WTC11 (cell line): ENCODE measurements around the gene CDCP1. TPM values are rescaled to one million over a fixed set of nuclear protein-coding genes. Genes with fewer than 3 reads are reported as not detected.

Source experiments
- ATAC-seq: fragments of 200-7000 bp; cut with Tn5 transposase; 2 replicates; pipeline ENCODE4 v1.10.0; 2021; ENCODE audit warnings: mild to moderate bottlenecking, moderate library complexity
- CTCF ChIA-PET: fragments of 300-600 bp; sonication (Branson Sonifier 250); formaldehyde crosslinking; loops from one replicate; lab custom pipeline; 2021; ENCODE audit warnings: antibody characterized with exemption; lab: Charles Lee
- POLR2A ChIA-PET: fragments of 350-600 bp; sonication (Branson Sonifier 250); formaldehyde crosslinking; loops from one replicate; lab custom pipeline; 2021; ENCODE audit warnings: antibody characterized with exemption; lab: Charles Lee
- DNase-seq: peaks from one replicate; pipeline ENCODE4 v3.0.0; 2021; ENCODE audit warnings: low spot score
- H3K27ac Mint-ChIP-seq: 2 replicates; pipeline ENCODE4 v1.8.0; 2021; ENCODE audit warnings: mixed read lengths
- H3K27me3 Mint-ChIP-seq: 2 replicates; pipeline ENCODE4 v1.8.0; 2021; ENCODE audit warnings: low read depth, mild to moderate bottlenecking, moderate library complexity, mixed read lengths
- H3K36me3 Mint-ChIP-seq: 2 replicates; pipeline ENCODE4 v1.8.0; 2021; ENCODE audit warnings: mixed read lengths
- H3K4me1 Mint-ChIP-seq: 2 replicates; pipeline ENCODE4 v1.8.0; 2022; ENCODE audit warnings: mixed read lengths
- H3K4me3 Mint-ChIP-seq: 2 replicates; pipeline ENCODE4 v1.8.0; 2021; ENCODE audit warnings: mild to moderate bottlenecking, moderate library complexity, mixed read lengths
- H3K9me3 Mint-ChIP-seq: 2 replicates; pipeline ENCODE4 v1.8.0; 2021; ENCODE audit warnings: mixed read lengths
- ARID4B ChIP-seq: sonication (generic); formaldehyde crosslinking; IDR thresholded peaks from 2 replicates; pipeline ENCODE4 v1.8.0; 2023; ENCODE audit warnings: missing genetic modification reagents, mild to moderate bottlenecking, borderline replicate concordance
- ATF2 ChIP-seq: sonication (generic); formaldehyde crosslinking; IDR thresholded peaks from 2 replicates; pipeline ENCODE4 v1.8.1; 2022; ENCODE audit warnings: low read depth, missing genetic modification reagents, borderline replicate concordance
- CBFB ChIP-seq: sonication (generic); formaldehyde crosslinking; IDR thresholded peaks from 2 replicates; pipeline ENCODE4 v1.8.1; 2022; ENCODE audit warnings: mild to moderate bottlenecking, low read depth, missing genetic modification reagents
- CREB1 ChIP-seq: sonication (generic); formaldehyde crosslinking; IDR thresholded peaks from 2 replicates; pipeline ENCODE4 v1.8.0; 2023; ENCODE audit warnings: mild to moderate bottlenecking, missing genetic modification reagents
- ELF4 ChIP-seq: sonication (generic); formaldehyde crosslinking; IDR thresholded peaks from 2 replicates; pipeline ENCODE4 v1.8.1; 2022; ENCODE audit warnings: low read depth, mild to moderate bottlenecking, moderate library complexity, missing genetic modification reagents
- GABPB1 ChIP-seq: sonication (generic); formaldehyde crosslinking; IDR thresholded peaks from 2 replicates; pipeline ENCODE4 v1.8.1; 2023; ENCODE audit warnings: mild to moderate bottlenecking, missing genetic modification reagents
- HMGA2 ChIP-seq: fragments of 250-450 bp; sonication (Bioruptor Pico); IDR thresholded peaks from 2 replicates; pipeline ENCODE4 v1.4.0; 2021; ENCODE audit warnings: mild to moderate bottlenecking, moderate library complexity
- KAT7 ChIP-seq: sonication (generic); formaldehyde crosslinking; IDR thresholded peaks from 2 replicates; pipeline ENCODE4 v1.8.1; 2023; ENCODE audit warnings: missing genetic modification reagents, mild to moderate bottlenecking, borderline replicate concordance
- NFATC4 ChIP-seq: fragments of 250-450 bp; sonication (Bioruptor Pico); IDR thresholded peaks from 2 replicates; pipeline ENCODE4 v1.9.0; 2021; ENCODE audit warnings: mild to moderate bottlenecking
- NFE2L1 ChIP-seq: sonication (generic); formaldehyde crosslinking; IDR thresholded peaks from 2 replicates; pipeline ENCODE4 v1.8.1; 2023; ENCODE audit warnings: missing genetic modification reagents
- NR1H2 ChIP-seq: sonication (generic); formaldehyde crosslinking; IDR thresholded peaks from 2 replicates; pipeline ENCODE4 v1.9.0; 2021; ENCODE audit warnings: mild to moderate bottlenecking, moderate library complexity, missing genetic modification reagents
- PRDM15 ChIP-seq: sonication (generic); formaldehyde crosslinking; IDR thresholded peaks from 2 replicates; pipeline ENCODE4 v1.8.0; 2022; ENCODE audit warnings: missing genetic modification reagents
- RELA ChIP-seq: sonication (generic); formaldehyde crosslinking; IDR thresholded peaks from 2 replicates; pipeline ENCODE4 v1.8.1; 2022; ENCODE audit warnings: missing genetic modification reagents, mild to moderate bottlenecking, borderline replicate concordance
- SP1 ChIP-seq: sonication (generic); formaldehyde crosslinking; conservative IDR thresholded peaks from 2 replicates; pipeline ENCODE4 v1.8.1; 2022; ENCODE audit warnings: missing genetic modification reagents
- ZNF416 ChIP-seq: fragments of 250-450 bp; sonication (Bioruptor Pico); IDR thresholded peaks from 2 replicates; pipeline ENCODE4 v1.9.0; 2021; ENCODE audit warnings: mild to moderate bottlenecking, inconsistent platforms
- ZNF423 ChIP-seq: fragments of 250-450 bp; sonication (Bioruptor Pico); IDR thresholded peaks from 2 replicates; pipeline ENCODE4 v2.1.2; 2022; ENCODE audit warnings: mild to moderate bottlenecking, moderate library complexity
- ZNF512 ChIP-seq: sonication (generic); formaldehyde crosslinking; IDR thresholded peaks from 2 replicates; pipeline ENCODE4 v1.8.1; 2022; ENCODE audit warnings: missing genetic modification reagents, borderline replicate concordance
- ZNF671 ChIP-seq: fragments of 250-450 bp; sonication (Bioruptor Pico); IDR thresholded peaks from 2 replicates; pipeline ENCODE4 v1.8.0; 2021; ENCODE audit warnings: mild to moderate bottlenecking
- total RNA-seq: library from RNA; stranded (reverse); gene quantifications from 3 replicates; pipeline ENCODE4 v1.2.3, GENCODE V29; 2021

The CDCP1 gene
- total RNA-seq, 1 experiment from 2014 or later: 14.6 TPM

GRCh38 chr3:45178183-45179023 lies 32.2 kb upstream of the CDCP1 start (continued):
- TF ChIP-seq CREB1 (no peak), RELA (CRISPR knock-in tag) (no peak)
- TF ChIP-seq, all 79 proteins: peak for 0

- Mint-ChIP-seq H3K27ac (no peak overlapping the region), H3K4me3 (no peak overlapping the region), H3K27me3 (no peaks in the 10 kb centered on the region; the same call in 1 of the 2 replicates), H3K4me1 (peaks cover 5% of the 10 kb centered on the region; the same call in 1 of the 2 replicates), H3K9me3 (no peaks in the 10 kb centered on the region), H3K36me3 (no peaks in the 10 kb centered on the region)
- no peak for TF ChIP-seq ATF2 (CRISPR knock-in tag)
- no peak for TF ChIP-seq NFE2L1 (CRISPR knock-in tag)
- no peak for TF ChIP-seq ZNF423
- TF ChIP-seq NR1H2 (CRISPR knock-in tag): no peak
- no peak for TF ChIP-seq GABPB1
- no peak for TF ChIP-seq PRDM15
- TF ChIP-seq ZNF512 (CRISPR knock-in tag): no peak
- TF ChIP-seq ELF4 (CRISPR knock-in tag): no peak
- TF ChIP-seq RELA (CRISPR knock-in tag): no peak
- TF ChIP-seq ZNF671 (CRISPR knock-in tag): no peak
- no peak for DNase-seq
- no peak for ATAC-seq
- POLR2A ChIA-PET: interaction anchor here (0.5 kb wide), 1 partner anchor 76 kb away, joined by 3 read pairs; no protein-coding TSS in a partner anchor
- CTCF ChIA-PET: interaction anchor here (2.2 kb wide), 1 partner anchor 34 kb away, joined by 7 read pairs; no protein-coding TSS in a partner anchor
These were observed 30.7 kb upstream of the CDCP1 start for GRCh38 chr3:45176912-45177311.

- POLR2A ChIA-PET: no interaction called here
- CTCF ChIA-PET: no interaction called here
- DNase-seq (no peak), ATAC-seq (no peak)
- H3K4me3 Mint-ChIP-seq: no peak overlapping the region
- H3K27me3 Mint-ChIP-seq: no peaks in the 10 kb centered on the region; the same call in 1 of the 2 replicates
- no peaks in the 10 kb centered on the region for H3K9me3 Mint-ChIP-seq
- H3K27ac Mint-ChIP-seq: no peak overlapping the region
- H3K36me3 Mint-ChIP-seq: no peaks in the 10 kb centered on the region
- no peak for TF ChIP-seq NFATC4 (CRISPR knock-in tag)
- no peak for TF ChIP-seq ELF4 (CRISPR knock-in tag)
- no peak for TF ChIP-seq HMGA2 (CRISPR knock-in tag)
- no peak for TF ChIP-seq CBFB (CRISPR knock-in tag)
- no peak for TF ChIP-seq SP1 (CRISPR knock-in tag)
- TF ChIP-seq ARID4B (CRISPR knock-in tag): no peak
- no peak for TF ChIP-seq KAT7 (CRISPR knock-in tag)
- no peak for TF ChIP-seq ZNF416
- peaks cover 2% of the 10 kb centered on the region; the same call in 1 of the 2 replicates for H3K4me1 Mint-ChIP-seq
These were observed 28.1 kb upstream of the CDCP1 start for GRCh38 chr3:45174234-45174633.
